ENCODE data around the gene GLS2.
A peak's percentile ranks its signal among the peaks of the same experiment; 100 is the strongest.

- TF ChIP-seq CTCF (IDR thresholded peaks at IDR 0.05) = no peak
- TF ChIP-seq ZNF219 (CRISPR knock-in tag; IDR thresholded peaks at IDR 0.05; ENCODE audit: borderline replicate concordance) = no peak
- no peak for TF ChIP-seq ZBTB43 (CRISPR knock-in tag; IDR thresholded peaks at IDR 0.05)
- TF ChIP-seq MYBL2 (CRISPR knock-in tag; IDR thresholded peaks at IDR 0.05) = peak; percentile 85; the same call in 1 of the 2 replicates
- no peak for TF ChIP-seq GRHL2 (CRISPR knock-in tag; IDR thresholded peaks at IDR 0.05; ENCODE audit: insufficient replicate concordance, severe bottlenecking)
- no peak for TF ChIP-seq ATF3 (CRISPR knock-in tag; conservative IDR thresholded peaks at IDR 0.05)
- no peak for TF ChIP-seq JUN (CRISPR knock-in tag; IDR thresholded peaks at IDR 0.05)
- TF ChIP-seq TEAD1 (CRISPR knock-in tag; IDR thresholded peaks at IDR 0.05) = peak; percentile 91
Measured at GRCh38 chr12:56468216-56469006, 19.6 kb downstream of the GLS2 start, which contains the start of gene SPRYD4.
